GM19397 (cell line): ENCODE data around the gene RASSF7.

Experiments
- ATAC-seq: cut with Tn5 transposase; IDR thresholded peaks from one replicate; pipeline ENCODE4 v1.9.1; 2021; ENCODE audit warnings: mild to moderate bottlenecking, moderate library complexity; ENCODE audit not compliant: unreplicated experiment

Gene RASSF7

DNA sequence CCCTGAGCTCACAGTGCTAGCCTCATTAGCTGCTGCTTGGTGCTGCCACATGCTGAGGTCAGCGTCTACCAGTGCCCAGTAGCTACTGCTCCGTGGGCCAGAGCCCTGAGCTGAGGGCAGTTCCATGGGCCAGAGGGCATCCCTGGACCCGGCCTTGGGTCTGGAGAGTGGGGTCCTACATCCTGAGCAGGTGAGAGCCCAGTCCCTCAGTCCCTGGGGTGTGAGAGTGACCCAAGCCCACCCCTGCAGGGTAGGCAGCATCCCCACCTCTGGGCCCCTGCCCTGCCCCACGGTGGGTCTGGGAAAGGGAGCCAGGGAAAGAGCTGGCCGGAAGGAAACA, 10.1 kb upstream of the RASSF7 start:
- ATAC-seq = no peak

DNA sequence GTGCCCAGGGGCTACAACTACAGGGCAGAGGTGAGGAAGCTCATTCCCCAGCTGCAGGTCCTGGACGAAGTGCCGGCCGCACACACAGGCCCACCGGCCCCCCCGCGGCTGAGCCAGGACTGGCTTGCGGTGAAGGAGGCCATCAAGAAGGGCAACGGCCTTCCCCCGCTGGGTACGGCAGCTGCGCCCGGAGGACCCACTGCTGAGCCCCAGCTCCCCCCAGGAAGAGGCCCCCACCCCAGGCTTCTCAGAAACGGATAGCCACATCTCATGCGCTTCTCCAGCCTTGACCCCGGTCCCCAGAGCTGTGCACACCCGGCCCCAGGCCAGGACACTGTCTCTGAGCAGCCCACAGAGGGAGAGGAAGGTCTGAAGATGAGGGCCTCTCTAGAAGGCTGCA, 9.6 kb upstream of the RASSF7 start:
- ATAC-seq = no peak

DNA sequence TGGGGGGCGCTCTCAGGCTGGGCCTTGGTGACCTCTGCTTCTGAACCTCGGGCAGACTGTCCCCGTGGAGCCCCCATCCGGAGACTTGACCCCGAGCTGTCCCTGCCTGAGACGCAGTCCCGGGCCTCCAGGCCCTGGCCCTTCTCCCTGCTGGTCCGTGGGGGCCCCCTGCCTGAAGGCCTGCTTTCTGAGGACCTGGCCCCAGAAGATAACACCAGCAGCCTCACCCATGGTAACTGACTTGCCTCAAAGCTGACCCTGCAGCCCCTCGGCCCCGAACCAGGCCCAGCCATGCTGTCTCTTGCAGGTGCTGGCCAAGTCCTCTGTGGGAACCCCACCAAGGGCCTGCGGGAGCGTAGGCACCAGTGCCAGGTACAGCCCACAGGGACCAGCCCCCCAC, 9.2 kb upstream of the RASSF7 start:
- no peak for ATAC-seq

DNA sequence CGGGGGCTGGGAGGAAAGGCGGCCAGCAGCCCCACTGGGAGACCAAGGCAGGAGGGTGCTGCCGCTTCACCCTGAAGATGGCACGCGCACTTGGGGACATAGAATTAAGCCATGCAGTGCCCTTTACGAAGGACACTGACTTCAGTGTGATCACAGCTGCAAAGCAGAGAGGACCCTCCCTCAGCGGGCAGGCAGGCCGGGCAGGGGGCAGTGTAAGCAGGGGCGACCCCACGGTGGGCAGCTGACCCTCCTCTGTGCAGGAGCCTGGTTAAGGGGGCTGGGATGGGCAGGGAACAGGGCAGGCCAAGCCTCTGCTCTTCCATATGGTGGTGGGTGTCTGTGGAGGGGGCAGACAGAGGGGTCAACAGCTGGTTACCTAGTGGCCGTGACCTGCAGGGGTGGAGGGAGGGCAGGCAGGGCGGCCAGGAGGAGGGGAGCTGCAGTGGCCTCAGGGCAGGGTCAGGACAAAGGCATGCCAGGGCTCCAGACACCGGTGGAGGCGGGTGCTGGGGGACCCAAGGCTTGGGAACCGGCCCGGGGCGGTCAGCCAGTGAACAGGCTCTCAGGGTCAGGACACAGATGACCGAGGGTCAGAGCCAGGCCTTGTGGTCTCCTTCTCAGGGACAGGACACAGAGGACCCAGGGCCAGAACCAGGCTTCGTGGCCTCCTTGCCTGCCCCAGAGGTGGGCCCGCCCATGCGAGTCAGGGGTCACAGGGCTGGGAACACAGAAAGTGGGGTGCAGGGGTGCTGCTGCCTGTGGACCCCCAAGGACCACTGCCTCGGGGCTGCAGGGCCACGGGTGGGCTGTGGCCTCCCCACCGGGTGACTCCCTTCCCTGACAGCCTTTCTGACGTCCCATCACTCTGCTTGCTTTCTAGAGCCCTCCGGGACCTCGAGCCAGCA, 7.4 kb upstream of the RASSF7 start:
- ATAC-seq = no peak

DNA sequence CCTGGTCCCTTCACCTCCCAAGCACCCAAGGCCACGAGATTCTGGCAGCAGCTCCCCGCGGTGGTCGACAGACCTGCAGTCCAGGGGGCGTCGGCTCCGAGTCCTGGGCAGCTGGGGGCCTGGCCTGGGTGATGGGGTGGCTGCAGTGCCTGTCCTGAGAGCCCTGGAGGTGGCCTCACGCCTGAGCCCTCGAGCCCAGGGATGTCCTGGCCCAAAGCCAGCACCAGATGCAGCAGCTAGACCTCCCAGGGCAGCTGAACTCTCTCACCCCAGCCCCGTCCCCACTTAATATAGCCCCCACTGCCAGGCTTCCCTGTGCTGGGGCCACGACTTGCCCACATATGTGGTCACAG, 6.8 kb upstream of the RASSF7 start:
- ATAC-seq = no peak

DNA sequence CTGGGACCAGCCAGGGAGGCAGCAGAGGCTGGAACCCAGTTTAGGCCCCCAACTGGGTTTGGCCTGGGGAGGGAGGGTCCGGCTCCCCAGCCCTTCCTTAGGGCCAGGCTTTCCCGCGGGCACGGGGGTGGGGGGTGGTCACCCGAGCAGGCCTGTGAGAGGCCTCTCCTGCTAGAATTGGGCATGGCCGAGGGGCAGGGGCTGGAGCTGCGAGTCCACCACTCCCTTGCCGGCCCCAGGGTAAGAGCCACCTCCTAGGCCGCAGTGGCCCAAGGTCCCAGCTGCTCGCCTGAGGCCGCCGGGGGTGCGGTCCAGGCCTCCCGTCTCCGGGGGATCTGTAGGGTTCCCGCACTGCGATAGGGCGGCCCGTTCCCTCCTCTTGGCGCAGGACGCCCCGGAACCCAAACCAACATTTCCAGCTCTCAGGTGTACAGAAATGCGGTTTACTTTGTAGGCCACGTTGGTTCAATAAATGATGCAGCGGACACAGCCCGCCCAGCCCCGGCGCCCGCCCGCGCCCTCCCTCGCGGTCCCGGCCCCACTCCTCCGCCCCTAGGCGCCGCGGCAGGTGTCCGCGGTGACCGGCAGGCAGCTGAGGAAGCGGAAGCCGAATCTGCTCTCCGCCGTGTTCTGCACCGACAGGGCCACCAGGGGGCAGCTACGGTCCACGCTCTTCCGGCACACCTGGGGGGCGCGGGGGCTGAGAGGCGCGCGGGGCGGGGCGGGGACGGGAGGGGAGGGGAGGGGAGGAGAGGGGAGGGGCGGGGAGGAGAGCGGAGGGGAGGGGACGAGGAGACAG, 6.1 kb upstream of the RASSF7 start:
- ATAC-seq = peak; percentile 51

DNA sequence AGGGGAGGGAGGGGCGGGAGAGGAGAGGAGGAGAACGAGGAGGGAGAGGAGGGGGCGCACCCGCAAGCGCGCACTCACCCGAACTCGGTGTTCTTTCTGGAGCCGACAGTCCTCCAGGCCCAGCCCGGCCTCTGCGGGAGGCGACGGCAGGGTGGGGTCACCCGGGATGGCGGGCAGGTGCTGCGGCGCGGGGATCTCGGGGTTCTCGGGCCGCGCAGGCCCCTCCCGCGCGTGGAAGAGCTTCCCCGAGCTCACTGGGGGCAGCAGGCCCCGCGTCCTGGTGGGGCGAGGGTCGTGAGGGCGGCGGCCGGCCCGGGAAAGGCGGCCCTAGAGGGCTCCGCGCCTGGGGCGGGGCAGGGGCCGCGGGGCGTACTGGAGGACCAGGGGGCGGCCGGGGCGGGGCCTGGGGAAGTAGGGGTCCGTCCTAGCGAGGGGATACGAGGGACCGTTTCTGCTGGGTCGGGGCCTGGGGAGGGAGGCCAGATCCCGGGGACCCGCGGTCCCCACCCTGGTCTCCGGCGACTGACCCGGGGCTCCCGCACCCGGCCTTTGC, 5.5 kb upstream of the RASSF7 start:
- ATAC-seq = no peak

DNA sequence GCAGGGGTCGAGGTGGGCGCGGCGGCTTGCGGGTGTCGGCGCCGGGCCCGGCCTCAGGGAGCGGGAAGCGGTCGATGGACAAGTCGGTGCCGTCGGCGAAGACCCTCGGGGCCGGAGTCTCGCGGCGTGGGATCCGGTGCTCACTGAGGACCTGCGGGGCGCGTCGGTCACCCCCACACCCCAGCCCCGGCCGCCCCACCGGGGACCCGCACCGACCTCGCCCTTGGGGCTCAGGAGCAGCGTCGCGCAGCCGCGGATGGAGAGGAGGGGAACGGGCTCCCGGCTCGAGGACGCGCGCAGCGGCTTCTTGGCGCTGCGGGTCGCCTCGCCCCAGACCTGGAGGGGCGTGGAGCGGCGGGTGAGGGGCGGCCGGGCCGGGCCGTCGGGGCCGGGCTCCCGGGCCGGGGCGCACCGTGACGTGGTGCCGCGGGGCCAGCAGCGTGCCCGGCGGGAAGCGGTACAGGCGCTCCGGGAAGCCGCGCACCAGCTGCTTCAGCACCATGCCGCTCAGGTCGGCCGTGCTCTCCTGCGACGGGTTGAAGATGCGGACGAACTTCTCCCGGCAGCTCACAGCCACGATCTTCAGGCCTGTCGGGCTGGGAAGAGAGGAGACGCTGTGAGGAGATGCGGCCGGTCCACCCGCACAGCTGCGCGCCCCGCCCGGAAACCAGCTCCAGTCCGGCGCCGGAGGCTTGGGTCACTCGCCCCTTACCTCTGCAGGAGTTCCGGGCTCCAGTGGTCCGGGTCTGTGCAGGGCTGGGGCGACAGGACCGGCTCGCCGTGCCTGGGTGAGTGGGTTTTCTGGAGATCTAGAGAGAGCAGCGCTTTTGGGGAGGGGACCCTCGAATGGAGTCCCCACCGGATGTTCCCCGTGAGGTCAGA, 4.7 kb upstream of the RASSF7 start:
- ATAC-seq = no peak

DNA sequence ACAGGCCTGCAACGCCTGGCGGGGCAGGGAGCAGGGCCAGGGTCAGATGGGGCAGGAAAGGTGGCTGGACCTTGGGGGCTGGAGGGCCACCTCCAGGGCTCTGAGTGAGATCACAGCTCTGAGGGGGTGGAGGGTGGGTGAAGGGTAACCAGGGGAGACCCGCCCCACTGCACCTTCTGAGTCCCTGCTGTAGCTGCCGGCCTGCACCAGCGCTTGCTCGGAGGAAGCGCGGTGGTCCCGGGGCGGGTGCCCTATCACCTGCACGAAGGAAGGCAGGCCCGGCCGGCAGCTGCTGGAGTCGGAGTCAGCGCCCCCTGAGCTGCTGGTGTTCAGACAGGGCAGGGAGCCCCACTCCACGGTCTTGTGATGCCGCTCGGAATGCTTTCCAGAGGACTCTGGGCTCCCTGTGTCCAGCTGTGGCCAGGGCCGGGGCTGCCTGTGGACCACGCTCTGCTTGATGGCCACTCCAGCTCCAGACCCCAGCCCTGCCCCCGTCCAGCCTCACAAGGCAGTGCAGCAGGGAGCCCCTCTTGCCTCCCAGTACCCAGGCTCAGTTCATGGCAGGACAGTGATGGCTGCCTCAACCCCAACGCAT, 4.0 kb upstream of the RASSF7 start:
- ATAC-seq = no peak

DNA sequence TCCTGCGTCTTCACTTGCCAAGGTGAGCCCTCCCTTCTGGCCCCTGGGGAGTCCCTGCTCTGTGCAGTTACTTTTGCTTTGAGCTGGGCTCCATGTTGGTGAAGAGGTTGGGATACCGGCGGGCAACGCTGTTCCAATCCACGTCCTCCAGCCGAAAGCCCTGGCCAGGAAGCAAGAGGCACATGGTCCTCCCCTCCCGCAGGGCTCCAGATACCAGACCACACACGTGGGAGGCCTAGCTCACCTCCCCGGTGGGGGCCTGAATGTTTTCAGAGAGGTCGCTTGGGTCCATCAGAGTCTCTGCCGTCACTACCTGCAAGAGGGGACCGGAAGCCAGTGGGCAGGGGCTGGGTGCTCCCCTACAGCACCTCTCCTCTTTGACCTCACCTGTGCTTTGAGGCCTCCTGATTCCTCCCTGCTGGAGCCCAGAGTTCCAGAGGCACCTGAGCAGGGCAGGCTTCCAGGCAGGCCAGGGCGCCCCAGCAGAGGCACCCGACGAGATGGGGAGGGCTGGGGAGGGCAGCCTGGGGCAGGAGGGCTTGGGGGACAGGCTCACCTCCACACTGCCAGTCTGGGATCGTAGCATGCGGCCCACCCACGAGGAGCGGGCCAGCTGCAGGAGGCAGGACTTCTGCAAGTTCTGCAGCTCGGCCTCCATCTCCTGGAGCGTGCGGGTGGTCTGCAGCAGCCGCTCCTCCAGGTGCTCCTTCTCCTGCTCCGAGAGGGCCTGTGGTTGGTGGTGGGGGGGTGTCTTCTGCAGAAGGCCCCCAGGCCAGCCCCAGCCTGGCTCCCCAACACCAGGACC, 3.2 kb upstream of the RASSF7 start:
- no peak for ATAC-seq

DNA sequence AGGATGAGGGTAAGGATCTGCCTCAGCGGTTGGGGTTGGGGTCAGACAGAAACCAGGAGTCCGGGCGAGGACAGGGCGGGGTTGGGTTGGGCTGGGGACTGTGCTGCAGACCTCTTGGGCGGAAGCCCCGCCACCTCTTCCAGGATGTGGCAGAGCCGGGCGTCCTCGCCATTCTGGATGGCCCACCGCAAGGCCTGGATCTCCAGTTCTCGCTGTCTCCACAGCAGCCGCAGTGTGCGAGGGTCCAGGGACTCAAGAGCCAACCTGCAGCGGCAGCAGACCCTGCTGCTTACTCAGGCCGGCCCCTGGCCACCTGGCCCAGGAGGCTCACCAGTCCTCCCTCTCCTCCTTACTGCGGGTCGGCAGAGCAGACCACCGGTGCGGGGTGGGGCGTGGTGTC, 2.3 kb upstream of the RASSF7 start:
- ATAC-seq = no peak

DNA sequence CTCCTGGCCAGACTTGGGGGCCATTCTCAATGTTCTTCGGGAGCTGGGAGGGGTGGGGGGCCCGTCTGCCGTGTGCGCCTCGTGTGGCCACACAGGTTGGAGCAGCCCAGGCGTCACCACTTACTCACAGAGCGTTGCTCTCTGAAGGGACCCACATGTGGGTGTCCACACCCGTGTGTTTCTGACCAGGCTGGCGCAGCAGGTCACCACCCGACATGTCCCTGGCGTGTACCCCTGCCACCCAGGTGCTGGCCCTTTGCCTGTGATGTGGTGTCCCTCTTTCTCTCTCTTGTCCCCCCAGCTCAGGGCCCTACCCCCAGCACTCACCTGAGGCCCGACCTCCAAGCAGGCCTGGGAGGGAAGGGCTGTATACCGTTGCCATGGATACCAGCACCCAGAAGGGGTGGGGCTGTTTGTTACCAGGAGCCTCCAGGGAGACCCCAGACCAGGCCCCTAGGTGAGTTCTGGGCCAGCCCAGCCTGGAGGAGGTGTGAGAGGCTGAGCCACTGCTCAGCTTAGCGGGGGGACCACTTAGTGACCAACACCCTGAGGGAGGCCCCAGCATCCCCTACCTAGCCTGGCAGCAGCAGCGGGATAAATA, 1.6 kb upstream of the RASSF7 start:
- no peak for ATAC-seq

DNA sequence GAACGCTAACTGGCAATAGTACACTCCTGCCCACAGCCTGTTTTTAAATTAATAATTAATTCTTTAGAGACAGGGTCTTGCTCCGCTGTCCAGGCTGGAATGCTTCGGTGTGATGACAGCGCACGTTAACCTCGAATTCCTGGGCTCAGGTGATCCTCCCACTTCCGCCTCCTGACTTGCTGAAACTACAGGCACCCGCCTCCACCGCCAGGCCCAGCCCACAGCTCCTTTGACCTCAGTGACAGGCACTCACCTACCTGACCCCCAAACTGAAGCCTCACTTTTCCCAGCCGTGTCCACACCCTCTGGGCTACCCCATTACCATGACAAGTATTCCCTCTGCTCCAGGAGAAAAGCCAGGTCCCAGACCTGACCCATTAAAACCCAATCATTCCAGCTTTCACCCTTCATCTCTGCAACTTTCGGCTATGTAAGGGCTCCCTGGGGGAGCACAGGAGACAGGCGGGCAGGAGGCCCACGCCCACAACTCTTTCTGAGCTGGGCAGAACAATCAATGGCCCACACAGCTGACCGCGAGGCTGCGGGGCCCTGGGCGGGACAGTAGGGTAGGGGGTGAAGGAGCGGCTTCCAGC, 962 bp upstream of the RASSF7 start:
- ATAC-seq = no peak

DNA sequence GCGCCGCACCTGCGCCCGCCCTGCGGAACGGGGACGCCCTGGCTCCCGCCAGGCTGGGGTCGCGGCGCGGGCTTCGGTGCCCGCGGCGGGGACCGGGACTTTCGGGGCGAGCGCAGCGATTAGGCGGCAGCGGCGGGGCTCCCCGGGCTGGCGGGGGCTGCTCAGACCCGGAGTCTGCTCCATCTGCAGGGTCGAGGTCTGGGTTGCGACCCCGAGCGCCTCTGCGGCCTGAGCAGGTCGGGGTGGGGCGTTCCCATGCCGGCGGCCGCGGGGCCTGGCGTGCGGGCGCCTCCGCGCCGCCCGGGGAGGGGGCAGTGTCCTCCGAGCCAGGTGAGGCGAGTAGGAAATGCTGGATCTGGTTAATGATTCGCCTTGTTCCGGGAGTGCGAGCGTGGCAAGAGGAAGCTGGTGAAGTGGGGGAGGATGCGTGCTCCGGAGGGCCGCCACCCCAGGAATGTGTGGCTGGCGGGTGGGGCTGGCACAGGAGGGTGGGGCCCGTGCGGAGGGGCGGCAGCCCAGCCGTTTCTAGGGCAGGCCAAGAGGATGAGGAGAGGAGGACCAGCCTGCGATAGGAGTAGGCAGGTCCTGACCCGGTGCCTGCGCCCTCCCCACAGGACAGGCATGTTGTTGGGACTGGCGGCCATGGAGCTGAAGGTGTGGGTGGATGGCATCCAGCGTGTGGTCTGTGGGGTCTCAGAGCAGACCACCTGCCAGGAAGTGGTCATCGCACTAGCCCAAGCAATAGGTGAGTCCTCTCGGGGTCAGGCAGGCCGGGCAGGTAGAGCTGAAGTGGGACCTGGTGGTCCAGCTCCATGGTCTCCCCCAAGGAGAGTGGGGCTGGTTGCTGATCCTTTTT, 606 bp downstream of the RASSF7 start:
- peak; percentile 15 for ATAC-seq

DNA sequence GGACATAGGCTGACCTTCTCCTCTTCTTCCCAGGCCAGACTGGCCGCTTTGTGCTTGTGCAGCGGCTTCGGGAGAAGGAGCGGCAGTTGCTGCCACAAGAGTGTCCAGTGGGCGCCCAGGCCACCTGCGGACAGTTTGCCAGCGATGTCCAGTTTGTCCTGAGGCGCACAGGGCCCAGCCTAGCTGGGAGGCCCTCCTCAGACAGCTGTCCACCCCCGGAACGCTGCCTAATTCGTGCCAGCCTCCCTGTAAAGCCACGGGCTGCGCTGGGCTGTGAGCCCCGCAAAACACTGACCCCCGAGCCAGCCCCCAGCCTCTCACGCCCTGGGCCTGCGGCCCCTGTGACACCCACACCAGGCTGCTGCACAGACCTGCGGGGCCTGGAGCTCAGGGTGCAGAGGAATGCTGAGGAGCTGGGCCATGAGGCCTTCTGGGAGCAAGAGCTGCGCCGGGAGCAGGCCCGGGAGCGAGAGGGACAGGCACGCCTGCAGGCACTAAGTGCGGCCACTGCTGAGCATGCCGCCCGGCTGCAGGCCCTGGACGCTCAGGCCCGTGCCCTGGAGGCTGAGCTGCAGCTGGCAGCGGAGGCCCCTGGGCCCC, 1.4 kb downstream of the RASSF7 start:
- ATAC-seq = no peak

DNA sequence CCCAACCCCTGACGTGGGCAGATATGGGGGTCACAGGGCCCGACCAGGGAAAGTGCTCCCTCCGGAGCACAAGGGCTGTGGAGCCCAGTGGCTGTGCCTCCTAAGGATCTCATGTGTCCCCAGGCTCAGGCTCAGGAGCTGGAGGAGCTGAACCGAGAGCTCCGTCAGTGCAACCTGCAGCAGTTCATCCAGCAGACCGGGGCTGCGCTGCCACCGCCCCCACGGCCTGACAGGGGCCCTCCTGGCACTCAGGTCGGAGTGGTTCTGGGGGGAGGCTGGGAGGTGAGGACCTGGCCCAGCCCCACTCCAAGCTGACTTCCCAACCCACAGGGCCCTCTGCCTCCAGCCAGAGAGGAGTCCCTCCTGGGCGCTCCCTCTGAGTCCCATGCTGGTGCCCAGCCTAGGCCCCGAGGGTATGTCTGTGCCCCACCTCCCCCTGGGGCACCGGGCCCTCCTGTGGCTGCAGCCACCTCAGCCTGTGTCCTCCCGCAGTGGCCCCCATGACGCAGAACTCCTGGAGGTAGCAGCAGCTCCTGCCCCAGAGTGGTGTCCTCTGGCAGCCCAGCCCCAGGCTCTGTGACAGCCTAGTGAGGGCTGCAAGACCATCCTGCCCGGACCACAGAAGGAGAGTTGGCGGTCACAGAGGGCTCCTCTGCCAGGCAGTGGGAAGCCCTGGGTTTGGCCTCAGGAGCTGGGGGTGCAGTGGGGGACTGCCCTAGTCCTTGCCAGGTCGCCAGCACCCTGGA, 2.5 kb downstream of the RASSF7 start:
- no peak for ATAC-seq
